Activated B cell treated with CpG ODN at 0.5 μM for 24 hours (primary cell): Measurements from ENCODE around the gene TRAF3IP3. TPM values are rescaled to one million over a fixed set of nuclear protein-coding genes. Genes with fewer than 3 reads are reported as not detected.
A peak's percentile ranks its signal among the peaks of the same experiment; 100 is the strongest.

Experiments used
- ATAC-seq: fragments of 200-7000 bp; cut with Tn5 transposase; one replicate; pipeline ENCODE4 v1.10.0; 2021; ENCODE audit warnings: low read depth, mild to moderate bottlenecking, moderate library complexity
- CTCF ChIA-PET: fragments of 350-600 bp; sonication (Branson Sonifier 250); formaldehyde crosslinking; loops from one replicate; lab custom pipeline; 2021; ENCODE audit warnings: antibody characterized with exemption; lab: Charles Lee
- POLR2A ChIA-PET: fragments of 350-600 bp; sonication (Branson Sonifier 250); formaldehyde crosslinking; loops from one replicate; lab custom pipeline; 2021; ENCODE audit warnings: antibody characterized with exemption; lab: Charles Lee
- DNase-seq: peaks from one replicate; pipeline ENCODE4 v3.0.0; 2022
- H3K27ac Mint-ChIP-seq: one replicate; pipeline ENCODE4 v1.8.0; 2020; ENCODE audit warnings: mixed read lengths
- H3K27me3 Mint-ChIP-seq: one replicate; pipeline ENCODE4 v1.8.0; 2021; ENCODE audit warnings: mixed read lengths
- H3K36me3 Mint-ChIP-seq: one replicate; pipeline ENCODE4 v1.8.0; 2021; ENCODE audit warnings: low read depth, mixed read lengths
- H3K4me1 Mint-ChIP-seq: one replicate; pipeline ENCODE4 v1.8.0; 2021; ENCODE audit warnings: mixed read lengths
- H3K4me3 Mint-ChIP-seq: one replicate; pipeline ENCODE4 v1.8.0; 2020; ENCODE audit warnings: mild to moderate bottlenecking, mixed read lengths
- H3K9me3 Mint-ChIP-seq: one replicate; pipeline ENCODE4 v1.8.0; 2020; ENCODE audit warnings: mixed read lengths
- intact Hi-C: fragments of 100-400 bp; cut with micrococcal nuclease; formaldehyde crosslinking; loops from one replicate; pipeline ENCODE4 v1.15.1; 2024
- total RNA-seq: library from RNA; stranded (reverse); gene quantifications from 2 replicates; pipeline ENCODE4 v1.2.3, GENCODE V29; 2022
- TF ChIP-seq, protein P1 (sequence below): fragments of 200-600 bp; IDR thresholded peaks from one replicate; pipeline ENCODE4 v1.8.0; 2022; ENCODE audit warnings: antibody characterized with exemption, mild to moderate bottlenecking

The TRAF3IP3 gene
- total RNA-seq, 1 donor from 2014 or later, result 166 TPM

- Mint-ChIP-seq H3K27ac (no peak overlapping the region), H3K4me1 (peaks cover 29% of the 10 kb centered on the region), H3K27me3 (no peaks in the 10 kb centered on the region), H3K9me3 (no peaks in the 10 kb centered on the region), H3K4me3 (no peak overlapping the region), H3K36me3 (peaks cover 54% of the 10 kb centered on the region)
- intact Hi-C loops, result loop anchor here (1.0 kb wide), 4 partner anchors 11 to 39 kb away; partner anchors contain the start of genes C1orf74, IRF6 and TRAF3IP3
- CTCF ChIA-PET, result interaction anchor here (2.8 to 5.4 kb wide), 2 partner anchors 15 to 55 kb away, joined by 14 to 88 read pairs; partner anchors contain the start of gene TRAF3IP3
- ATAC-seq, result no peak
- TF ChIP-seq, protein P1, sequence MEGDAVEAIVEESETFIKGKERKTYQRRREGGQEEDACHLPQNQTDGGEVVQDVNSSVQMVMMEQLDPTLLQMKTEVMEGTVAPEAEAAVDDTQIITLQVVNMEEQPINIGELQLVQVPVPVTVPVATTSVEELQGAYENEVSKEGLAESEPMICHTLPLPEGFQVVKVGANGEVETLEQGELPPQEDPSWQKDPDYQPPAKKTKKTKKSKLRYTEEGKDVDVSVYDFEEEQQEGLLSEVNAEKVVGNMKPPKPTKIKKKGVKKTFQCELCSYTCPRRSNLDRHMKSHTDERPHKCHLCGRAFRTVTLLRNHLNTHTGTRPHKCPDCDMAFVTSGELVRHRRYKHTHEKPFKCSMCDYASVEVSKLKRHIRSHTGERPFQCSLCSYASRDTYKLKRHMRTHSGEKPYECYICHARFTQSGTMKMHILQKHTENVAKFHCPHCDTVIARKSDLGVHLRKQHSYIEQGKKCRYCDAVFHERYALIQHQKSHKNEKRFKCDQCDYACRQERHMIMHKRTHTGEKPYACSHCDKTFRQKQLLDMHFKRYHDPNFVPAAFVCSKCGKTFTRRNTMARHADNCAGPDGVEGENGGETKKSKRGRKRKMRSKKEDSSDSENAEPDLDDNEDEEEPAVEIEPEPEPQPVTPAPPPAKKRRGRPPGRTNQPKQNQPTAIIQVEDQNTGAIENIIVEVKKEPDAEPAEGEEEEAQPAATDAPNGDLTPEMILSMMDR, result no peak
- DNase-seq, result no peak
- POLR2A ChIA-PET, result interaction anchor here (0.7 to 5.0 kb wide), 9 partner anchors 8 to 563 kb away, joined by 3 to 175 read pairs (median 9); partner anchors contain the start of genes C1orf74, TRAF3IP3 and UTP25
Observed at GRCh38 chr1:209767706-209768105, 11.9 kb downstream of the TRAF3IP3 start.

DNA sequence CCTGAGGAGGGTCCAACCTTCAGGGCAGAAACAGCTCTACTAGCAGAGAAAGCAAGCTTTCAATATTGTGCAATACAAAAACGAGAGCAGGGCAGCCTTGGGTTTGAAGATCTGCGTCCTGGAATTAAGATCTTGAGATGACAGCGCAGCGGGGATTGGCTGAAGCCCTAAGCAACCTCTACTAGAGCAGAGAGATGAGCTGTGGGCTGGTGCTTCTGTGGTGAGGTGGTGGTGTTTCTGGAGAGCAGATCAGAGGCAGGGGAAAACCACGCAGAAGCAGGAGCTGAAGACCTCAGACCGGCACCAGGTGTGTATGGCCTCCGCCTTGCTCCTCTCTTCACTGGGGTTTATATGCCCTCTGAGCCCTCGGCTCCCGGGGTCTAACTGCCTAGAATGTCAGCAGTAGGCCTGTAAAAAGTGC is 12.5 kb downstream of the TRAF3IP3 start:
- no peak overlapping the region for H3K4me3 Mint-ChIP-seq
- H3K27ac Mint-ChIP-seq, result no peak overlapping the region
- H3K27me3 Mint-ChIP-seq, result no peaks in the 10 kb centered on the region
- ATAC-seq (peak; percentile 93), DNase-seq (peak; percentile 51)
- TF ChIP-seq, protein P1, result no peak
- H3K36me3 Mint-ChIP-seq, result peaks cover 47% of the 10 kb centered on the region
- intact Hi-C loops, result loop anchor here (1.0 kb wide), 4 partner anchors 12 to 38 kb away; partner anchors contain the start of genes C1orf74, IRF6 and TRAF3IP3
- H3K9me3 Mint-ChIP-seq, result no peaks in the 10 kb centered on the region
- ChIA-PET POLR2A (interaction anchor here (0.6 to 5.0 kb wide), 10 partner anchors 8 to 59 kb away, joined by 3 to 175 read pairs (median 12); partner anchors contain the start of genes C1orf74, TRAF3IP3 and UTP25), CTCF (interaction anchor here (2.8 to 5.4 kb wide), 2 partner anchors 15 to 55 kb away, joined by 14 to 88 read pairs; partner anchors contain the start of gene TRAF3IP3)
- H3K4me1 Mint-ChIP-seq, result peaks cover 24% of the 10 kb centered on the region

DNA sequence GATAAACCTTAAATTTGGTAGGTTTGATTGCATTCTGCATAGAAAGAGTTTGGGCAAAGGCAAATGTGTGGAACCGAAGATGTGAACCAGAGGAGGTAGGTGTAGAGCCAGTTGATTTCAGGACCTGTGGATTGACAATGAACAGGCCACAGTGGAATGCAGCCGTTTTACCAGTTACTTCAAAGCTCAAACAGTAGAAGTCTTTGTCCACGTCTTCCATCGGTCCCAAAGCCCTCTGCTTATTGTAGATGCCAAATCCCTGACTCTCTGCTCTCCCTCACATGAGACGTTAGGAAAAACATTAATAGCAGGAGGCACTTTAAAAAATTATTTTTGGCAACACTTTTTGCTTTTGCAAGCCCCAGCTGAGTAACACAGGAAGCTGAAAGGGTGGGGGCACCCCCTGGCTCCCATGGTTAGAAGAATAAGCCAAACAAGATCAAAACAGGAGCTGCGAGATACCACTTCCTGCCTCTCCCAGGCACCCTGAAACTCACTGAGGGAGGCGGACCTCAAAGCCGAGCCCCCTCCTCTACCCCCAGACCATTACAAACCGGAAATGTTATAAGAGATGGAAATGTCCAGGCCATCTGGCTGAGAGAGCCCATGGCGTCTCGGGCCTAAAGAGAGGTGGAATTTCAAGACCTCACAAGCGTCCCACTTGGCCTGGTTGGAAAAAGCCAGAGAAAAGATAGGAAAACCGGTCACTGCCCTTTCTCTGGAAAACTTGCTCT is 13.5 kb downstream of the TRAF3IP3 start:
- POLR2A ChIA-PET, result interaction anchor here (0.8 to 5.0 kb wide), 12 partner anchors 9 to 72 kb away, joined by 3 to 175 read pairs (median 7); partner anchors contain the start of genes C1orf74, TRAF3IP3 and UTP25
- TF ChIP-seq, protein P1, result no peak
- Mint-ChIP-seq H3K27ac (no peak overlapping the region), H3K4me1 (peaks cover 16% of the 10 kb centered on the region), H3K36me3 (peaks cover 41% of the 10 kb centered on the region), H3K4me3 (no peak overlapping the region), H3K27me3 (no peaks in the 10 kb centered on the region), H3K9me3 (no peaks in the 10 kb centered on the region)
- CTCF ChIA-PET, result interaction anchor here (1.0 to 5.4 kb wide), 4 partner anchors 14 to 76 kb away, joined by 4 to 88 read pairs (median 9); partner anchors contain the start of gene TRAF3IP3
- ATAC-seq, result peak; percentile 43
- DNase-seq, result no peak
- intact Hi-C loops, result no loop called here

DNA sequence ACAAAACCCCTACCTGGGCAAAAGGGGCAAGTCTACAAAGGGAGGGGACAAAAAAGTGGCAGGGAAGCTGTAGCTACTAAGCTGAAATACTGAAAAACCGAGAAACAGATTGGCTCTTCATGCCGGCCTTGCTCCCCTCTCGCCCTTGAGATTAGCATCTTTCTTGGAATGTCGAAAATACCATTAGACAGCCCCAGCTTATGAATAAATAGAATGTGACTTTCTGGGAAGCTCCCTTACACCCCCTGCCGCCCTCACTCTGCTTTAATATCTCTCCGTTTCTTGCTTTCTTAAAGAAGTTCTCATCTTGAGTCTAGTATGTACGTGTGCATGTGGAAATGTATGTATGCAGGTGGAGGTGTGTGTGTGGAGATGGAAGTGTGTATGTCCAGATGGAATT is 14.1 kb downstream of the TRAF3IP3 start:
- TF ChIP-seq, protein P1, result no peak
- no peak for DNase-seq
- H3K4me1 Mint-ChIP-seq, result peaks cover 15% of the 10 kb centered on the region
- peaks cover 44% of the 10 kb centered on the region for H3K36me3 Mint-ChIP-seq
- no peak overlapping the region for H3K27ac Mint-ChIP-seq
- intact Hi-C loops, result no loop called here
- H3K4me3 Mint-ChIP-seq, result no peak overlapping the region
- ATAC-seq, result no peak
- ChIA-PET CTCF (interaction anchor here (1.0 to 5.4 kb wide), 4 partner anchors 14 to 77 kb away, joined by 4 to 88 read pairs (median 9); partner anchors contain the start of gene TRAF3IP3), POLR2A (interaction anchor here (0.8 to 5.0 kb wide), 10 partner anchors 8 to 73 kb away, joined by 3 to 175 read pairs (median 12); partner anchors contain the start of genes C1orf74 and TRAF3IP3)
- no peaks in the 10 kb centered on the region for H3K27me3 Mint-ChIP-seq
- no peaks in the 10 kb centered on the region for H3K9me3 Mint-ChIP-seq
